Lower leg skin (tissue), 3 donors: ENCODE data around the gene STN1.

Experiments used
- POLR2A ChIP-seq, 2 donors: fragments of 450-650 bp; IDR thresholded peaks; one replicate each; pipeline ENCODE4 v1.6.1; 2016 to 2017; ENCODE audit warnings: antibody characterized with exemption in 2 of 2, mild to moderate bottlenecking in 1 of 2, moderate library complexity in 1 of 2
- TF ChIP-seq, protein P1 (sequence below), 3 donors: fragments of 450-650 bp; IDR thresholded peaks; one replicate each; pipeline ENCODE4 v1.5.1; 2016; ENCODE audit warnings: antibody characterized with exemption in 3 of 3, mild to moderate bottlenecking in 3 of 3, moderate library complexity in 2 of 3

DNA sequence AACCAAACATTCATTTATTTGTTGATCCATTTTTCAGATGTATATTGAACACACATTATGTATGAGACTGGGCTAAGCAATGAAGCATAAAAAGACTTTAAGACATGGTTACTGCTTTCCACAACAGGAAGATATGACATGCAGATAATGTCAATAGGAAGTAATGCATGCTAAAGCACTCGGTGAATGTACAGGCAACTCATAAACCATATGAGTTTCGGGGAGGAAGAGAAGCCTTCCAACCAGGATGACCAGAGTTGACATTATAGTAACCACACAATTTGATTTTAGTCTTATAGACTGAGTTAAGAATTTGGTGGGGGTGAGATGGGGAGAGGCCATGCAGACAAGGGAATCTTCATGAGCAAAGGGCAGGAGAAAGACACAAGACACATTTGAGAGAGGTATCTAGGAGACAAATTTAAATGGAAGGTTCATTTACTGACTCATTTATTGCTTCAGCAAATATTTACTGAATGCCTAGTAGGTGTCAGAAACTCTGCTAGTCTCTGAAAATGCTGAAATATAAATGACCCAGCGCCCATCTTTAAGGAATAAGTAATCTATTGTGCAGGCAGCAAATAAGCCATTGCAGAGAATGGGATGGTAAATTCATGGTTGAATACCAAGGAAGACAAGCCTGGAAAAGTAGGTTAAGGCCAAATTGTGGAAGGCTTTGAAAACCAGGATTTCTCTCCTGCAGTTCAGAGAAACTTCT, 30.0 kb upstream of the STN1 start:
- TF ChIP-seq, protein P1, sequence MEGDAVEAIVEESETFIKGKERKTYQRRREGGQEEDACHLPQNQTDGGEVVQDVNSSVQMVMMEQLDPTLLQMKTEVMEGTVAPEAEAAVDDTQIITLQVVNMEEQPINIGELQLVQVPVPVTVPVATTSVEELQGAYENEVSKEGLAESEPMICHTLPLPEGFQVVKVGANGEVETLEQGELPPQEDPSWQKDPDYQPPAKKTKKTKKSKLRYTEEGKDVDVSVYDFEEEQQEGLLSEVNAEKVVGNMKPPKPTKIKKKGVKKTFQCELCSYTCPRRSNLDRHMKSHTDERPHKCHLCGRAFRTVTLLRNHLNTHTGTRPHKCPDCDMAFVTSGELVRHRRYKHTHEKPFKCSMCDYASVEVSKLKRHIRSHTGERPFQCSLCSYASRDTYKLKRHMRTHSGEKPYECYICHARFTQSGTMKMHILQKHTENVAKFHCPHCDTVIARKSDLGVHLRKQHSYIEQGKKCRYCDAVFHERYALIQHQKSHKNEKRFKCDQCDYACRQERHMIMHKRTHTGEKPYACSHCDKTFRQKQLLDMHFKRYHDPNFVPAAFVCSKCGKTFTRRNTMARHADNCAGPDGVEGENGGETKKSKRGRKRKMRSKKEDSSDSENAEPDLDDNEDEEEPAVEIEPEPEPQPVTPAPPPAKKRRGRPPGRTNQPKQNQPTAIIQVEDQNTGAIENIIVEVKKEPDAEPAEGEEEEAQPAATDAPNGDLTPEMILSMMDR (IDR thresholded peaks at IDR 0.05) = no peak
- no peak for TF ChIP-seq POLR2A (IDR thresholded peaks at IDR 0.05)
